Superior temporal gyrus (tissue), 1 donor: Measurements from ENCODE around the gene PCDH8.
"Not testable (repeated sequence)": the region's sequence is repeated elsewhere in the genome, so short reads cannot be mapped to it uniquely, and the experiment has no call there.

Experiments used
- DNase-seq: peaks from one replicate; pipeline ENCODE4 v3.0.0-alpha.2; 2016; ENCODE audit errors: extremely low spot score

PCDH8 gene

GRCh38 chr13:52850396-52851136 is 2.1 kb upstream of the PCDH8 start:
- DNase-seq = peak; percentile 68

GRCh38 chr13:52850072-52850395 is 1.6 kb upstream of the PCDH8 start:
- peak; percentile 30 for DNase-seq

GRCh38 chr13:52849291-52850071 is 1.0 kb upstream of the PCDH8 start:
- peak; percentile 42 for DNase-seq

- no peak for DNase-seq
Measured at GRCh38 chr13:52847682-52848432, 583 bp downstream of the PCDH8 start.

- DNase-seq = no peak
Measured at GRCh38 chr13:52847322-52847681, 1.1 kb downstream of the PCDH8 start.

- peak; percentile 49 for DNase-seq
Measured at GRCh38 chr13:52846567-52847321, 1.7 kb downstream of the PCDH8 start.

GRCh38 chr13:52845766-52846566 is 2.5 kb downstream of the PCDH8 start:
- no peak for DNase-seq

- DNase-seq = no peak
Measured at GRCh38 chr13:52845334-52845761, 3.1 kb downstream of the PCDH8 start.

- DNase-seq = no peak
Measured at GRCh38 chr13:52844836-52845235, 3.6 kb downstream of the PCDH8 start.

- DNase-seq = no peak
Measured at GRCh38 chr13:52842441-52842840, 6.0 kb downstream of the PCDH8 start.

GRCh38 chr13:52840066-52840465 is 8.4 kb downstream of the PCDH8 start:
- DNase-seq = no peak

- DNase-seq = no peak
Measured at GRCh38 chr13:52838433-52839107, 9.9 kb downstream of the PCDH8 start.

- no peak for DNase-seq
Measured at GRCh38 chr13:52837850-52838249, 10.6 kb downstream of the PCDH8 start.

- no peak for DNase-seq
Measured at GRCh38 chr13:52835071-52835839, 13.2 kb downstream of the PCDH8 start.

- no peak for DNase-seq
Measured at GRCh38 chr13:52833296-52833875, 15.1 kb downstream of the PCDH8 start.

- no peak for DNase-seq
Measured at GRCh38 chr13:52832313-52832712, 16.1 kb downstream of the PCDH8 start.

- no peak for DNase-seq
Measured at GRCh38 chr13:52830946-52831345, 17.5 kb downstream of the PCDH8 start.

GRCh38 chr13:52827839-52828238 is 20.6 kb downstream of the PCDH8 start:
- DNase-seq = no peak

- DNase-seq = not testable (repeated sequence)
Measured at GRCh38 chr13:52817886-52818285, 30.6 kb downstream of the PCDH8 start.
